CD4-positive, alpha-beta T cell treated with Interferon alpha-2 for 1 hour (primary cell): ENCODE data around the gene TBX21.

ENCODE experiments used
- DNase-seq, 2 donors: peaks; one replicate each; pipeline ENCODE4 v3.0.0-alpha.2; 2020 to 2022

TBX21 gene

GRCh38 chr17:47714773-47715396 is 18.2 kb upstream of the TBX21 start:
- peak; percentile 40 to 56 for DNase-seq

- DNase-seq: no peak
Measured at GRCh38 chr17:47715669-47716325, 17.2 kb upstream of the TBX21 start.

- DNase-seq: no peak
Measured at GRCh38 chr17:47716375-47716774, 16.7 kb upstream of the TBX21 start.

- peak; percentile 36 to 54 for DNase-seq
Measured at GRCh38 chr17:47717261-47717697, 15.8 kb upstream of the TBX21 start.

GRCh38 chr17:47717979-47718621 is 14.9 kb upstream of the TBX21 start:
- no peak for DNase-seq

- DNase-seq: no peak
Measured at GRCh38 chr17:47718634-47719405, 14.2 kb upstream of the TBX21 start.

GRCh38 chr17:47719411-47720152 is 13.5 kb upstream of the TBX21 start:
- peak; percentile 22 to 57 for DNase-seq

GRCh38 chr17:47720196-47720595 is 12.8 kb upstream of the TBX21 start:
- DNase-seq: no peak

- DNase-seq: peak; percentile 86 to 91
Measured at GRCh38 chr17:47720754-47721533, 12.1 kb upstream of the TBX21 start.

- no peak for DNase-seq
Measured at GRCh38 chr17:47721725-47722124, 11.3 kb upstream of the TBX21 start.

- no peak for DNase-seq
Measured at GRCh38 chr17:47724705-47725104, 8.3 kb upstream of the TBX21 start.

GRCh38 chr17:47725446-47726111 is 7.5 kb upstream of the TBX21 start:
- no peak for DNase-seq

GRCh38 chr17:47726796-47727703 is 6.0 kb upstream of the TBX21 start:
- DNase-seq: no peak

GRCh38 chr17:47727704-47728036 is 5.4 kb upstream of the TBX21 start:
- DNase-seq: no peak

- no peak for DNase-seq
Measured at GRCh38 chr17:47728214-47728877, 4.7 kb upstream of the TBX21 start.

GRCh38 chr17:47729476-47729875 is 3.6 kb upstream of the TBX21 start:
- no peak for DNase-seq

GRCh38 chr17:47730681-47731080 is 2.4 kb upstream of the TBX21 start:
- no peak for DNase-seq

GRCh38 chr17:47731396-47731795 is 1.6 kb upstream of the TBX21 start:
- no peak for DNase-seq

- no peak for DNase-seq
Measured at GRCh38 chr17:47732399-47733046, 513 bp upstream of the TBX21 start.
